Type B pancreatic cell (in vitro differentiated cells): ENCODE measurements around the gene CSPG5. TPM values are rescaled to one million over a fixed set of nuclear protein-coding genes. Genes with fewer than 3 reads are reported as not detected.

Source experiments
- DNase-seq: peaks from one replicate; pipeline ENCODE4 v3.0.0; 2021; ENCODE audit warnings: mixed read lengths; ENCODE audit not compliant: unreplicated experiment; ENCODE audit errors: extremely low spot score
- H3K27ac Mint-ChIP-seq: 2 replicates; pipeline ENCODE4 v1.8.0; 2021; ENCODE audit warnings: mild to moderate bottlenecking, mixed read lengths
- H3K27me3 Mint-ChIP-seq: 2 replicates; pipeline ENCODE4 v1.8.0; 2021; ENCODE audit warnings: mixed read lengths
- H3K36me3 Mint-ChIP-seq: 2 replicates; pipeline ENCODE4 v1.8.0; 2021; ENCODE audit warnings: mixed read lengths
- H3K4me1 Mint-ChIP-seq: one replicate; pipeline ENCODE4 v1.8.0; 2021; ENCODE audit warnings: mixed read lengths; ENCODE audit not compliant: unreplicated experiment
- H3K4me3 Mint-ChIP-seq: 2 replicates; pipeline ENCODE4 v1.8.0; 2021; ENCODE audit warnings: mild to moderate bottlenecking, mixed read lengths
- H3K9me3 Mint-ChIP-seq: 2 replicates; pipeline ENCODE4 v1.8.0; 2021; ENCODE audit warnings: mixed read lengths
- total RNA-seq: library from RNA; stranded (reverse); gene quantifications from 2 replicates; pipeline ENCODE4 v1.2.1, GENCODE V29; 2021; ENCODE audit warnings: low replicate concordance
- TF ChIP-seq, protein P1 (sequence below): fragments of 200-600 bp; sonication (generic); conservative IDR thresholded peaks from 2 replicates; pipeline ENCODE4 v1.5.0; 2021; ENCODE audit warnings: antibody characterized with exemption, mild to moderate bottlenecking

The CSPG5 gene
- total RNA-seq, 1 donor from 2014 or later, result 2.1 TPM

DNA sequence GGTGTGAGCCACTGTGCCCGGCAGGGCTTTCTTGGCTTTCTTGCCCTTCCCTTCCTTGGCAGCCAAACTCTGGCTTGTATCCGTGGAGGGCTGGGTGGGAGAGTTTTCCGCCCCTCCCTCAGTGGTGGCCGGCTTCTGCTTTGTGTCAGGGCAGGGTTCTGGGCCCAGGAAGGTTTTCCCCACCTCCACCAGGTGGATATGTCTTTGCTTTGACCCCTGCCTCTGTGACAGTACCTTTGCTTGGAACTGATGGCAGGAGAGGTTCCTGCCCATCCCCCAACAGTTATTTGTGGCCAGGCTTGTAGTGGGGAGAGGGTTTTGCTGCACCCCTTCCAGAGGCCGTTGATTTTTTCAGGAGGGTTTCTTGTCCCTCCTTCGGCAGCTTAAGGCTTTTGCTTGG, 24.3 kb downstream of the CSPG5 start:
- no peak for DNase-seq
- TF ChIP-seq, protein P1, sequence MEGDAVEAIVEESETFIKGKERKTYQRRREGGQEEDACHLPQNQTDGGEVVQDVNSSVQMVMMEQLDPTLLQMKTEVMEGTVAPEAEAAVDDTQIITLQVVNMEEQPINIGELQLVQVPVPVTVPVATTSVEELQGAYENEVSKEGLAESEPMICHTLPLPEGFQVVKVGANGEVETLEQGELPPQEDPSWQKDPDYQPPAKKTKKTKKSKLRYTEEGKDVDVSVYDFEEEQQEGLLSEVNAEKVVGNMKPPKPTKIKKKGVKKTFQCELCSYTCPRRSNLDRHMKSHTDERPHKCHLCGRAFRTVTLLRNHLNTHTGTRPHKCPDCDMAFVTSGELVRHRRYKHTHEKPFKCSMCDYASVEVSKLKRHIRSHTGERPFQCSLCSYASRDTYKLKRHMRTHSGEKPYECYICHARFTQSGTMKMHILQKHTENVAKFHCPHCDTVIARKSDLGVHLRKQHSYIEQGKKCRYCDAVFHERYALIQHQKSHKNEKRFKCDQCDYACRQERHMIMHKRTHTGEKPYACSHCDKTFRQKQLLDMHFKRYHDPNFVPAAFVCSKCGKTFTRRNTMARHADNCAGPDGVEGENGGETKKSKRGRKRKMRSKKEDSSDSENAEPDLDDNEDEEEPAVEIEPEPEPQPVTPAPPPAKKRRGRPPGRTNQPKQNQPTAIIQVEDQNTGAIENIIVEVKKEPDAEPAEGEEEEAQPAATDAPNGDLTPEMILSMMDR, result no peak
- Mint-ChIP-seq H3K36me3 (no peaks in the 10 kb centered on the region), H3K27me3 (peaks cover 20% of the 10 kb centered on the region), H3K4me3 (no peak overlapping the region), H3K9me3 (no peaks in the 10 kb centered on the region), H3K4me1 (no peaks in the 10 kb centered on the region), H3K27ac (no peak overlapping the region)

- Mint-ChIP-seq H3K36me3 (no peaks in the 10 kb centered on the region), H3K4me1 (no peaks in the 10 kb centered on the region), H3K27ac (no peak overlapping the region), H3K4me3 (no peak overlapping the region), H3K27me3 (peaks cover 23% of the 10 kb centered on the region), H3K9me3 (no peaks in the 10 kb centered on the region)
- no peak for DNase-seq
- TF ChIP-seq, protein P1, result no peak
Observed at GRCh38 chr3:47553407-47553806, 25.3 kb downstream of the CSPG5 start.

DNA sequence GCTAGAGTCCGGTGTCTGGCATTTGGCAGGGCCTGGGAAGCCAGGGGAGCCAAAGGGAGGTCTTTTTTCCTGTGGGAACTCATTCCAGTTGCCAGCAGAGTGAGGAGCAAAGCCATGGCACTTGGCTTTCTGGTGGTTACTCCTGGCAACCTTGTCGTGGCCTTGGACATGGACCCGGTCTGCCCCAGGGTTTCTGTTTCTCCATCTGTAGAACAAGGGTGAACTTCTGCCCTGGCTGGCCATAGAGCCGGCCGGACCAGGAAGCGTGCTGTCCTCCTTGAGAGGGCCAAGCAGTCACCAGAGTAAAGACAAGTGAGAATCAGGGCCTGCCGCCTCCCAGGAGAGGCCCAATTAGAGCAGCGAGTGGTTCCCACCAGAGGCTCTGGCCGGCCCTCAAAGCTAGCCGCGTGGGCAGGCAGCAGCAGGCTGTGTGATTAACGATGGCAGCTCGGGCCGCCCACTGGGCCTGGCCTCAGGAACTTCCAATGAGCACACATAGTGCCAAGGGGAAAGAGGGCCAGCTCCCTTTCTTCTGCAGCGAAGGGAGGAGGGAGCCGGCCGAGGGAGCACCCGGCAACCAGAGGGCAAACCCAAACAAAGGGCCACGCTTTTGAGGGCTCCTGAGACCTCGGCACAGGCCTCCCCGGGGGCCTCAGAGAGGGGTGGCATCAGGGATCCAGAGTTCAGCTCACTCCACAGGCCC, 36.0 kb downstream of the CSPG5 start:
- Mint-ChIP-seq H3K4me3 (no peak overlapping the region), H3K9me3 (no peaks in the 10 kb centered on the region), H3K4me1 (peaks cover 11% of the 10 kb centered on the region), H3K36me3 (no peaks in the 10 kb centered on the region), H3K27me3 (no peaks in the 10 kb centered on the region), H3K27ac (no peak overlapping the region)
- TF ChIP-seq, protein P1, result no peak
- DNase-seq, result no peak

GRCh38 chr3:47541583-47542108, 37.0 kb downstream of the CSPG5 start:
- no peaks in the 10 kb centered on the region for H3K36me3 Mint-ChIP-seq
- H3K4me3 Mint-ChIP-seq, result no peak overlapping the region
- no peaks in the 10 kb centered on the region for H3K27me3 Mint-ChIP-seq
- peaks cover 11% of the 10 kb centered on the region for H3K4me1 Mint-ChIP-seq
- TF ChIP-seq, protein P1, result no peak
- no peak for DNase-seq
- no peaks in the 10 kb centered on the region for H3K9me3 Mint-ChIP-seq
- no peak overlapping the region for H3K27ac Mint-ChIP-seq

DNA sequence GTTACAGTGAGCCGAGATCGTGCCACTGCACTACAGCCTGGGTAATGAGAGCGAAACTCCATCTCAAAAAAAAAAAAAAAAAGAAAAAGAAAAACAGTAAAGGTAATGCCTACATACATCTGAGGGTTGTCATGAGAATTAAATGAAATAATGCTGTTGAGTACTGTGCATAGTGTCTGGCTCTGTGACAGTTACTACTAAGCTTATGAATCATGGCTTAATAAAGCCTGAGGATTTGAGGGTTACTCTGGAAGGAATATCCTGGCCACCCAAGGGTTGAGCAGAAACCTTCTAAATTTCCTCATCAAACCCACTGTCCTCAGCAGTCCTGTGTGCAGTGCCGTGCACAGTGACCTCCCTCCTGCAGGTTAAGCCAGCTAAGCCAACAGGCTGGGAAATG, 38.4 kb downstream of the CSPG5 start:
- Mint-ChIP-seq H3K36me3 (no peaks in the 10 kb centered on the region), H3K4me1 (peaks cover 11% of the 10 kb centered on the region), H3K27ac (no peak overlapping the region), H3K27me3 (no peaks in the 10 kb centered on the region), H3K4me3 (no peak overlapping the region), H3K9me3 (no peaks in the 10 kb centered on the region)
- DNase-seq, result no peak
- TF ChIP-seq, protein P1, result no peak
